ENCODE measurements around the gene CAPN7.

- TF ChIP-seq CTCF (IDR thresholded peaks at IDR 0.05) (no peak), POLR2A (IDR thresholded peaks at IDR 0.05) (no peak)
Observed at GRCh38 chr3:15205482-15205933, 538 bp upstream of the CAPN7 start.

Data from lower leg skin (tissue), 3 donors.